H1 (cell line): ENCODE data around the gene CSF1. TPM values are rescaled to one million over a fixed set of nuclear protein-coding genes. Genes with fewer than 3 reads are reported as not detected.

ENCODE experiments used
- BRCA1 ChIP-seq: IDR thresholded peaks from 2 replicates; pipeline ENCODE4 v1.6.1; 2012; ENCODE audit warnings: low read depth, low read length, improper control_type of control experiment
- GABPA ChIP-seq: IDR thresholded peaks from 2 replicates; pipeline ENCODE4 v1.6.1; 2011; ENCODE audit warnings: mild to moderate bottlenecking, low read length, moderate library complexity, borderline replicate concordance; ENCODE audit not compliant: insufficient read depth
- GTF2F1 ChIP-seq: IDR thresholded peaks from 2 replicates; pipeline ENCODE4 v1.6.1; 2012; ENCODE audit warnings: low read depth, low read length, improper control_type of control experiment, borderline replicate concordance
- SP1 ChIP-seq: IDR thresholded peaks from 2 replicates; pipeline ENCODE4 v1.6.1; 2011; ENCODE audit warnings: low read depth, low read length
- polyA plus RNA-seq, 7 experiments: library from polyadenylated mRNA; depleted of rRNA in 3 of 7; stranded (reverse) in 5 of 7; unstranded in 2 of 7; fragments of >200 nt in 5 of 7; fragments of 200-250 nt in 2 of 7; gene quantifications; 1 replicate in 5 of 7; 2 replicates in 1 of 7; 4 replicates in 1 of 7; pipeline versions ENCODE4 v1.2.1 to v1.2.3, GENCODE V29; 2011 to 2013; ENCODE audit warnings: missing spikeins in 2 of 7, mixed read lengths in 2 of 7
- total RNA-seq: library from RNA; stranded (reverse); fragmentation: NEBNext Ultra II Directional; extraction: Animal tissue kit (Norgen Biotek cat#: 25700); gene quantifications from 2 replicates; pipeline ENCODE4 v1.2.1, GENCODE V29; 2021
- TF ChIP-seq, protein P1 (sequence below): IDR thresholded peaks from 2 replicates; pipeline ENCODE4 v1.6.1; 2011; ENCODE audit warnings: low read depth, mild to moderate bottlenecking, low read length; ENCODE audit not compliant: insufficient read depth

Gene CSF1
- total and polyA plus RNA-seq, 2 of the 8 experiments (the other 6 are each of a cell fraction or from before 2014, with no cell fraction given): 3.3 to 5.4 TPM

DNA sequence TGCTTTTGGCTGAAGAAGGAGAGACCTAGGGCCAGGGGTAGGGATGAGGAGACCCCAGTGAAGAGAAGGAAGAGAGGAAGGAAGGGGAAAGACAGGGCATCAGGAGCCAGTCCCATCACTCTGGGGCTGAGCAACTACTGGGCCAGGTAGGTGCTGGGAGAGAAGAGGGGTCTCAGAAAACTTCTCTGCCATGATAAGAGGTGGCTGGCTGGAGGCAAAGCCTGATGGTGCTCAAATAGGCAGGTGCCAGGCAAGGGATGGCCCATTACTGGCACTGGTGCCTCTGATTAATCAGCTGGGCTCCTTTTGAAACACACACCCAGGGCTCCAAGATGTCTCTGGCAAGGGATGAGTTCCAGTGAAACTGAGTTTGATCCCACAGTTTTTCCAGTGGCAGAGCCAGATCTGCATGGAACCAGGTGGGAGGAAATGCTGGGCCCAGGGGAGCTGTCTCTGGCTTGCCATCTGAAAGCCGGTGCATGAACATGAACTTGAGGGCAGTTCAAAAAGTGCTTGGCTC lies 2.8 kb downstream of the CSF1 start (continued):
- TF ChIP-seq GTF2F1 (no peak), SP1 (no peak), GABPA (no peak), BRCA1 (no peak)
- TF ChIP-seq, protein P1, sequence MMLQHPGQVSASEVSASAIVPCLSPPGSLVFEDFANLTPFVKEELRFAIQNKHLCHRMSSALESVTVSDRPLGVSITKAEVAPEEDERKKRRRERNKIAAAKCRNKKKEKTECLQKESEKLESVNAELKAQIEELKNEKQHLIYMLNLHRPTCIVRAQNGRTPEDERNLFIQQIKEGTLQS: no peak
- TF ChIP-seq, all 59 proteins: peak for 0
